ENCODE data around the gene OR13C3. TPM values are rescaled to one million over a fixed set of nuclear protein-coding genes. Genes with fewer than 3 reads are reported as not detected.

Gene OR13C3
- polyA plus RNA-seq, 1 donor from 2014 or later, result not detected

- Histone ChIP-seq H2AFZ (ENCODE audit: low read depth, low read length) (no peak overlapping the region), H3K27ac (ENCODE audit: low read length) (no peak overlapping the region), H3K9me2 (ENCODE audit: insufficient read depth, low read length) (no peaks in the 10 kb centered on the region), H3K27me3 (ENCODE audit: insufficient read depth, low read depth, low read length) (no peaks in the 10 kb centered on the region), H3K36me3 (ENCODE audit: insufficient read depth, low read length) (no peaks in the 10 kb centered on the region), H3K9ac (ENCODE audit: low read length) (no peak overlapping the region), H4K20me1 (ENCODE audit: insufficient read depth) (no peaks in the 10 kb centered on the region), H3K9me3 (ENCODE audit: low read length) (no peaks in the 10 kb centered on the region), H3F3A (ENCODE audit: insufficient read depth, low read length, poor library complexity, severe bottlenecking) (no peaks in the 10 kb centered on the region), H3K4me2 (ENCODE audit: low read length) (no peak overlapping the region), H3K79me2 (replicated peaks; ENCODE audit: insufficient read depth, low read length) (no peaks in the 10 kb centered on the region), H3K4me3 (ENCODE audit: low read length) (no peak overlapping the region)
- TF ChIP-seq SMC3 (conservative IDR thresholded peaks at IDR 0.05; ENCODE audit: poor library complexity) (no peak), CTCF (IDR thresholded peaks at IDR 0.05; ENCODE audit: poor library complexity, severe bottlenecking) (no peak), REST (IDR thresholded peaks at IDR 0.05; ENCODE audit: borderline replicate concordance) (no peak), RAD21 (conservative IDR thresholded peaks at IDR 0.05) (no peak), MXI1 (conservative IDR thresholded peaks at IDR 0.05; ENCODE audit: poor library complexity, severe bottlenecking) (no peak), EZH2 (IDR thresholded peaks at IDR 0.05; ENCODE audit: borderline replicate concordance, insufficient read depth, low read length, poor library complexity, severe bottlenecking) (no peak), POLR2AphosphoS5 (IDR thresholded peaks at IDR 0.05) (no peak), TAF1 (IDR thresholded peaks at IDR 0.05; ENCODE audit: low read depth) (no peak), EP300 (conservative IDR thresholded peaks at IDR 0.05; ENCODE audit: poor library complexity, severe bottlenecking) (no peak)
Observed at GRCh38 chr9:104577263-104577662, 40.6 kb upstream of the OR13C3 start.

GRCh38 chr9:104575456-104575855 lies 38.8 kb upstream of the OR13C3 start:
- Histone ChIP-seq H3F3A (ENCODE audit: insufficient read depth, low read length, poor library complexity, severe bottlenecking) (no peaks in the 10 kb centered on the region), H3K4me2 (ENCODE audit: low read length) (no peak overlapping the region), H3K9me3 (ENCODE audit: low read length) (no peaks in the 10 kb centered on the region), H3K4me3 (ENCODE audit: low read length) (no peak overlapping the region), H3K27ac (ENCODE audit: low read length) (no peak overlapping the region), H3K36me3 (ENCODE audit: insufficient read depth, low read length) (no peaks in the 10 kb centered on the region), H4K20me1 (ENCODE audit: insufficient read depth) (no peaks in the 10 kb centered on the region), H3K9me2 (ENCODE audit: insufficient read depth, low read length) (no peaks in the 10 kb centered on the region), H2AFZ (ENCODE audit: low read depth, low read length) (no peak overlapping the region), H3K27me3 (ENCODE audit: insufficient read depth, low read depth, low read length) (no peaks in the 10 kb centered on the region), H3K9ac (ENCODE audit: low read length) (no peak overlapping the region), H3K79me2 (replicated peaks; ENCODE audit: insufficient read depth, low read length) (no peaks in the 10 kb centered on the region)
- TF ChIP-seq CTCF (IDR thresholded peaks at IDR 0.05; ENCODE audit: poor library complexity, severe bottlenecking), result no peak
- TF ChIP-seq SMC3 (conservative IDR thresholded peaks at IDR 0.05; ENCODE audit: poor library complexity), result no peak
- no peak for TF ChIP-seq REST (IDR thresholded peaks at IDR 0.05; ENCODE audit: borderline replicate concordance)
- TF ChIP-seq EP300 (conservative IDR thresholded peaks at IDR 0.05; ENCODE audit: poor library complexity, severe bottlenecking), result no peak
- no peak for TF ChIP-seq EZH2 (IDR thresholded peaks at IDR 0.05; ENCODE audit: borderline replicate concordance, insufficient read depth, low read length, poor library complexity, severe bottlenecking)
- TF ChIP-seq TAF1 (IDR thresholded peaks at IDR 0.05; ENCODE audit: low read depth), result no peak
- TF ChIP-seq POLR2AphosphoS5 (IDR thresholded peaks at IDR 0.05), result no peak
- TF ChIP-seq RAD21 (conservative IDR thresholded peaks at IDR 0.05), result no peak
- no peak for TF ChIP-seq MXI1 (conservative IDR thresholded peaks at IDR 0.05; ENCODE audit: poor library complexity, severe bottlenecking)
